Erythroblast (primary cell): ENCODE data around the gene ZKSCAN5.

ENCODE experiments used
- GATA1 ChIP-seq: IDR thresholded peaks from 2 replicates; pipeline ENCODE4 v1.6.1; 2011; ENCODE audit warnings: low read depth, mild to moderate bottlenecking, control low read depth, low read length, moderate library complexity
- POLR2A ChIP-seq: IDR thresholded peaks from 2 replicates; pipeline ENCODE4 v1.6.1; 2011; ENCODE audit warnings: mild to moderate bottlenecking, low read length

DNA sequence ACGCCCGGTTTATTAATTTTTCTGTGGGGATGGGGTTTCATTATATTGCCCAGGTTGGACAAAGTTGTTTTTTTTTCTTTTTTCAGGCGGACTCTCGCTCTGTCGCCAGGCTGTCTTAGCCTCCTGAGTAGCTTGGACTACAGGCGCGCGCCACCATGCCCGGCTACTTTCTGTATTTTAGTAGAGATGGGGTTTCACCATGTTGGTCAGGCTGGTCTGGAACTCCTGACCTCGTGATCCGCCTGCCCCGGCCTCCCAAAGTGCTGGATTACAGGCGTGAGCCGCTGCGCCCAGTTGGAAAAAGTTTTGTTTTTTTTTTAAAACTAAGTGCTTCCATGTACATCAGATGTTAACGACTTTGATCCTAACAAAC is 3.8 kb upstream of the ZKSCAN5 start:
- TF ChIP-seq POLR2A (no peak), GATA1 (no peak)
